ENCODE data around the gene CLDN6.
"Not testable (repeated sequence)": the region's sequence is repeated elsewhere in the genome, so short reads cannot be mapped to it uniquely, and the experiment has no call there.

The CLDN6 gene

DNA sequence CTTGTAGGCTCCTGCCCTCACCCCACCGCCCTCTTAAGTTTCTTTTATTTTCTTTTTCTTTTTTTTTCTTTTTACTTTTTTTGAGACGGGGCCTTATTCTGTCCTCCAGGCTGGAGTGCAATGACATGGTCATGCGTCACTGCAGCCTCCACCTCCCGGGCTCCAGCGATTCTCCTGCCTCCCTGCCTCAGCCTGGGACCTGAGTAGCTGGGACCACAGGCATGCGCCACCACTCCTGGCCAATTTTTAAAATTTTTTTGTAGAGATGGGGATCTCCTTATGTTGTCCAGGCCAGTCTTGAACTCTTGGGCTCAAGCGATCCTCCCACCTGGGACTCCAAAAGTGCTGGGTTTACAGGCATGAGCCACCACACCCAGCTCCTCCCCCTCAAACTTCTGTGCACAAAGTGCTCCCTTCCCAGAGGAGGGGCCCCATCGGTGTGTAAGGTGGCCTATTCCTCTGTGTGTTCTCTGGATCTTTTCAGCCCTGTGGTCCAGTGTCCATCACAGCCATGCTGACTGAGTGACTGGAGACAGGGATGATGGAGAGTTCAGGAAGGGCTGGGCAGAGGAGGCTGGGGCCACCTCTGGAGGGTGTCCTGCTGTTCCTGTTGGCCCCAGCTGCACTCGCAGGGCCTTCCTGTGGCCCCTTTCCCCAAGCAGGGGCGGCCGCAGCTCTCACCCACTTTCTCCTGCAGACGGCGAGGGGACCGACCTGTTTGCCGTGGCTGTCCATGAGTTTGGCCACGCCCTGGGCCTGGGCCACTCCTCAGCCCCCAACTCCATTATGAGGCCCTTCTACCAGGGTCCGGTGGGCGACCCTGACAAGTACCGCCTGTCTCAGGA lies 38.6 kb upstream of the CLDN6 start:
- no peak for DNase-seq
- Mint-ChIP-seq H3K9me3 (no peaks in the 10 kb centered on the region), H3K27ac (peak overlapping the region; percentile 76 to 78), H3K4me1 (peaks cover 73% of the 10 kb centered on the region), H3K4me3 (peak overlapping the region; percentile 82 to 88), H3K27me3 (no peaks in the 10 kb centered on the region)
- no peak for ATAC-seq

DNA sequence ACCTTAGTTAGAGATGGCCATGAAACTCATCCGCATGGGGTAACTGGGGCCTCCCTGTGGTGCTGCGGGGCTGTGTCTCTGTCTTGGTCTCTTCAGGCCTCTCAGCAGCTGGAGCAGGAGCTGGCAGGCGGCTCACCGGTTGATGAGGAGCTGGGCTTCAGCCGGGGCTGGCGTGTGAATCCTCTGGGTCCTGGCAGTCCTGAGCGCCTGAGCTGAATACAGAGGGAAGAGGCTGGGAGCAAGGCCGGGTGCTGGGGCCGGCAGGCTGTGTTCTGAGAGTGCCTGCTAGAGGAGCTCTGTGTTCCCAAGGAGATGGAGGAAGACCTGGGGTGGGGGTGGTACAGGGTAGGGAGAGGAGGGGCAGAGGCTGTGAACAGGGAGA lies 37.7 kb upstream of the CLDN6 start:
- not testable (repeated sequence) for H3K27me3 Mint-ChIP-seq, DNase-seq, ATAC-seq, H3K9me3 Mint-ChIP-seq
- peaks cover 75% of the 10 kb centered on the region for H3K4me1 Mint-ChIP-seq
- peak overlapping the region; percentile 61 to 71 for H3K4me3 Mint-ChIP-seq
- peak overlapping the region in 1 of 2 donors; percentile 90 for H3K27ac Mint-ChIP-seq

DNA sequence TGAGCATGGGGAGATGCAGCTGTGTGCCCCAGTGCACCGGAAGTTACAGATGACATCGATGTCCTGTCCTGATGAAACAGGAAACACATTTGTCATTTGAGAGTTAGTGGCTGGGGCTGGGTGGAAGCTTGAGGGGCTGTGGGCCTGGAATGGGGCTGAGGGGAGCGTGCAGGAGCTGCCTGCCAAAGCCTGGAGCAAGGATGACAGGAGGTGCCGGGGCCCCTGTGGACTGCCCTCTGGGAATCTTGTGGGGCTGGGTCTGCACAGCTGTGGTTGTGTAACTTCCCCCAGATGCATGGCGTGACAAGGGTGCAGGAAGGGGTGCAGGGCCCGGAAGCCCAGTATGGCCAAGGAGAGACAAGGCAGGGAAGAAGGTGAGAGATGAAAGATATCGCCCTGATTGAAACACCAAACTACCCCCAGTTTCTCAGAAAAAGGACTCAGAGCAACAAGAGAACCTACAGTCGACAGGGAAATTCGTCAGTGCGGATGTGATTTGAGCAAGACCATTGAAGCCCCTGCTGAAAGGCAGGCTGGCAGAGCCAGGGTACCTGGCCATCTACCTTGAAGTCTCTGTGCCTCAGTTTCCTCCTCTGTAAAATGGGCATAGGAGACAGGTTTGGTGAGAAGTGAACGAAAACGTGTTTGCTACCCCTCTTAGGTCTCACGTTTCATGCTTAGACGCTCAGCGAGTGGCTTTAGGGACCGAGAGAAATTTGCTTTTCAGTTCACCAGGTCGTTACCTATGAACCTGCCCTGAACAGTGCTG lies 37.2 kb upstream of the CLDN6 start:
- Mint-ChIP-seq H3K4me1 (peaks cover 71% of the 10 kb centered on the region), H3K9me3 (no peaks in the 10 kb centered on the region), H3K27me3 (no peaks in the 10 kb centered on the region), H3K4me3 (peak overlapping the region; percentile 61 to 71), H3K27ac (peak overlapping the region; percentile 89 to 90)
- DNase-seq (peak in 1 of 2 donors; percentile 56), ATAC-seq (peak; percentile 29)

DNA sequence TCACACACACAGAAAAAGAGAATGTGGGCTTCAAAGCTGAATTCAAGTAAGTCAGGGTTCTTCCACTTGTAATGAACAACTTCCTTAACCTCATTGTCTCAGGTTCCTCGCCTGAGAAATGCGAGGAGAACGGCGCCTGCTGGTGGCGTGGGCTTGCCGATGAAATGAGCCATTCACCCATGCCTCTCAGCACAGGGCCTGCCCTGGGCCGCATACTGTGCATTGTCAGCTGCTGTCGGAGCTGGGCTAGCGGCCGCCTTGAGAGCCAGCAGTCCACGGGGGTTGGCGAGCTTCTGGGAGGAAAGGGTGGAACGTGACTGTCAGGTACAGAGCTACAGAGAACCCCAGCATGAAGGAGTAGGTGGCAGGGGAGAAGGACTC lies 35.3 kb upstream of the CLDN6 start:
- peak; percentile 21 for ATAC-seq
- peak overlapping the region in 1 of 2 donors; percentile 89 for H3K27ac Mint-ChIP-seq
- not testable (repeated sequence) for H3K9me3 Mint-ChIP-seq, H3K27me3 Mint-ChIP-seq, DNase-seq, H3K4me3 Mint-ChIP-seq
- H3K4me1 Mint-ChIP-seq = peaks cover 71% of the 10 kb centered on the region

- DNase-seq, H3K9me3 Mint-ChIP-seq, H3K4me3 Mint-ChIP-seq: not testable (repeated sequence)
- Mint-ChIP-seq H3K4me1 (peaks cover 75% of the 10 kb centered on the region), H3K27me3 (peaks cover 16% of the 10 kb centered on the region), H3K27ac (peak overlapping the region in 1 of 2 donors; percentile 85)
- peak; percentile 61 for ATAC-seq
These were observed 34.8 kb upstream of the CLDN6 start for GRCh38 chr16:3052571-3053329.

DNA sequence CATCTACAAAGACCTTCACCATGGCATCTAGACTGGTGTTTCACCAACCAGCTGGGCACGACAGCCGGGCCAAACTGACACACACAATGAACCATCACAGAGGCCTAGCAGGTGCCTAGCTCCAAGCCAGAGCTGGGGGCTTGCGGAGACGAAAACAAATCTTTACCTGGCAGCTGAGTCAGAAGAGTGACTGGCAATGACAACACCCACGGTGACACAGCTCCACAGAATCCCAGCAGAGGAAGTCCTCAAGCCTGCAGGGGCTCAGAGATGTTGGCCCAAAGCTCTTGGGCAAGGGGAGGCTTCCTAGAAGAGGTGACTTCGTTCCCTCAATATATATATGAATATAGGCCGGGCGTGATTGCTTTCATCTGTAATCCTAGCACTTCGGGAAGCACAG lies 33.5 kb upstream of the CLDN6 start:
- H3K4me1 Mint-ChIP-seq = peaks cover 68% of the 10 kb centered on the region
- DNase-seq (no peak), ATAC-seq (no peak)
- no peaks in the 10 kb centered on the region for H3K9me3 Mint-ChIP-seq
- H3K4me3 Mint-ChIP-seq = no peak overlapping the region
- no peak overlapping the region for H3K27ac Mint-ChIP-seq
- peaks cover 28% of the 10 kb centered on the region for H3K27me3 Mint-ChIP-seq

GRCh38 chr16:3051009-3051408 lies 33.0 kb upstream of the CLDN6 start:
- Mint-ChIP-seq H3K27ac (no peak overlapping the region), H3K27me3 (peaks cover 28% of the 10 kb centered on the region), H3K4me1 (peaks cover 65% of the 10 kb centered on the region), H3K9me3 (no peaks in the 10 kb centered on the region), H3K4me3 (no peak overlapping the region)
- ATAC-seq = no peak
- DNase-seq = no peak

DNA sequence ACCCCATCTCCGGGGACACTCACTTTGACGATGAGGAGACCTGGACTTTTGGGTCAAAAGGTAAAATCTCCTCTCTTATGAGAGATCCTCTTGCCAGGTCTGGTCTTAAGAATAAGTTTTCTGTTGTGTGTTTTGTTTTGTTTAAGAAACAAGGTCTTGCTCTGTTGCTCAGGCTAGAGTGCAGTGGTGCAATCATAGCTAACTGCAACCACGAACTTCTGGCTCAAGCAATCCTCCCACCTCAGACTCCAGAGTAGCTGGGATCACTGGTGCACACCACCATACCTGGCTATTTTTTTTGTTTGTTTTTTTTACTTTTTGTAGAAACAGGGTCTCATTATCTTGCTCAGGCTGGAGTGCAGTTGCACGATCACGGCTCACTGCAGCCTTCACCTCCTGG lies 32.5 kb upstream of the CLDN6 start:
- ATAC-seq (no peak), DNase-seq (no peak)
- H3K4me1 Mint-ChIP-seq = peaks cover 65% of the 10 kb centered on the region
- H3K27ac Mint-ChIP-seq = peak overlapping the region in 1 of 2 donors; percentile 35
- no peak overlapping the region for H3K4me3 Mint-ChIP-seq
- peaks cover 33% of the 10 kb centered on the region for H3K27me3 Mint-ChIP-seq
- H3K9me3 Mint-ChIP-seq = no peaks in the 10 kb centered on the region

- ATAC-seq (no peak), DNase-seq (no peak)
- no peak overlapping the region for H3K4me3 Mint-ChIP-seq
- peaks cover 38% of the 10 kb centered on the region for H3K27me3 Mint-ChIP-seq
- no peak overlapping the region for H3K27ac Mint-ChIP-seq
- H3K9me3 Mint-ChIP-seq = no peaks in the 10 kb centered on the region
- peaks cover 65% of the 10 kb centered on the region for H3K4me1 Mint-ChIP-seq
These were observed 32.0 kb upstream of the CLDN6 start for GRCh38 chr16:3049921-3050481.

GRCh38 chr16:3047387-3047720 lies 29.4 kb upstream of the CLDN6 start:
- Mint-ChIP-seq H3K4me3 (peak overlapping the region in 1 of 2 donors; percentile 40), H3K4me1 (peaks cover 51% of the 10 kb centered on the region), H3K27ac (no peak overlapping the region), H3K27me3 (peaks cover 64% of the 10 kb centered on the region), H3K9me3 (no peaks in the 10 kb centered on the region)
- DNase-seq = no peak
- ATAC-seq = peak; percentile 20

DNA sequence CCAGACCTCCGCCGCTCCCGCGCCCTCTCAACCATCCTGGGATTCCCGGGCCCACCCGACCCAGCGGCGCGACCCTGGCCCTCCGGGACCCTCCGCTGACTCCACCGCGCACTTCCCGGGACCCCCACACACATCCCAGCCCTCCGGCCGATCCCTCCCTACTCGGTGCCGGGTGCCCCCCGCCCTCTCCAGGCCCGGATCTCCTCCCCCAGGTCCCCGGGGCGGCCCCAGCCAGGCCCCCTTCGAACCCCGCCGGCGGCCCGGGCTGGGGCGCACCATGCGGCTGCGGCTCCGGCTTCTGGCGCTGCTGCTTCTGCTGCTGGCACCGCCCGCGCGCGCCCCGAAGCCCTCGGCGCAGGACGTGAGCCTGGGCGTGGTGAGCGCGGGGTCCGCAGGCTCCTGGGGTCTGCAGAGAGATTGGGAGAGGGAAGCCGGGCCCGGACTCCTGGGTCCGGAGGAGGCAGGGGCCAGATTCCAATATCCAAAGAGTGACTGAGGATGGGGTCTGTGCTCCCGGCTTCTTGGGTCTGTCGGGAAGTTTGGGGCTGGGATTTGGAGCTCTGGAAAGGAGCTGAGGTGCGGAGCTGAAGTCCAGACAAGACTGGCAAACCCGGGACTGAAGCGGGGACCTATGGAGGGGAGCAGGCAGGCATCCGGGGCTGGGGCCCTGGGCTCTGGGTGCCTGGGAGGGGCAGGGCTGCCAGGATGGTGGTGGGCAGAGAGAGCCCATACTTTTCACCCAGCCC lies 28.8 kb upstream of the CLDN6 start:
- Mint-ChIP-seq H3K4me3 (peak overlapping the region; percentile 37 to 40), H3K9me3 (no peaks in the 10 kb centered on the region), H3K27ac (peak overlapping the region in 1 of 2 donors; percentile 82), H3K27me3 (peaks cover 70% of the 10 kb centered on the region), H3K4me1 (peaks cover 47% of the 10 kb centered on the region)
- ATAC-seq = peak; percentile 43
- no peak for DNase-seq

DNA sequence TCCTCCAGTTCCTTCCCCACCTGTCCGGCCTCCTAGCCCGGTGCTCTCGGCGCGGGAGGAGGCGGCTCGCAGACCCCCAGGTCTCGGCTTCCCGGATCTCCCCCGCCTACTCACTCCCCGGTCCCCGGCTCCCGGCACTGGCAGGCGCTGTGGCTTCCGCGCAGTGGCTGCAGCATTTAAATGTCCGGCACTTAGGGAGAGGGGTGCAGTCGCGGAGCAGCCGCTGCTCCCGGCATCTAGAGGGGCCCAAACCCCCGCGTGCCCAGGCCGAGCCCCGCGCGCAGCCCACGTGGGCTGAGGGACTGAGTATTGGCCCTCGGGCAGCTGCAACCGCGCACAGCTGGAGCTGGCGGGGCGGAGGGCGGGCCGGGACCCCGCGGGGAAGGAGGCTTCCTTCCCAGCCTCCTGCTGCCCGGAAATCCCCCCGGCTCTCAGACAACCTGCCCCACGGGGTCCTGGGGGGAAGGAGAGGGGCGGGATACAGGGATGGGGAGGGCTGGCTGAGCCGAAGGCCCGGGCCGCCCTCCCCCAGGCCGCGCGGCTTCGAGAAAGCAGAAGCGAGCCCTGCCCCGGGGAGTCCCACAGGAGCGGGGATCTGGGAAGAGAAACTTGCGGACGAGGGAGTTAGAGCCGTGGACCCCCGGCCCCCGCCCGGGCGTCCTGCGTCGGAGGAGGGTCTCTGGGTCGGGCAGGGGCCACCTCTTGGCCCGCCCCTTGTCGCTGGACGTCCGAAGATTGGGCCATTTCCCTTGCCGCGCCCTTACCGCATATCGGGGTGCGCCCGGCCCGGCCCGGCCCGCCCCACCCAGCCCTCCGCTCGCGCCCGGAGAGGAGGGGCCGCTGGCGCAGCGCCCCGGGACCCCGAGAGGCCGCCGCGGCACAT lies 28.0 kb upstream of the CLDN6 start, which contains the start of gene MMP25:
TSS of gene MMP25 (plus strand) at position 804 of the 883 bp plus-strand sequence. CDS start 357 bp downstream, outside the sequence.
- DNase-seq (peak in 1 of 2 donors; percentile 32), ATAC-seq (peak; percentile 62)
- Mint-ChIP-seq H3K27me3 (peaks cover 76% of the 10 kb centered on the region), H3K4me1 (peaks cover 41% of the 10 kb centered on the region), H3K4me3 (peak within 1 kb of the TSS; percentile 81 to 85), H3K9me3 (no peaks in the 10 kb centered on the region), H3K27ac (peak within 1 kb of the TSS in 1 of 2 donors; percentile 82)

DNA sequence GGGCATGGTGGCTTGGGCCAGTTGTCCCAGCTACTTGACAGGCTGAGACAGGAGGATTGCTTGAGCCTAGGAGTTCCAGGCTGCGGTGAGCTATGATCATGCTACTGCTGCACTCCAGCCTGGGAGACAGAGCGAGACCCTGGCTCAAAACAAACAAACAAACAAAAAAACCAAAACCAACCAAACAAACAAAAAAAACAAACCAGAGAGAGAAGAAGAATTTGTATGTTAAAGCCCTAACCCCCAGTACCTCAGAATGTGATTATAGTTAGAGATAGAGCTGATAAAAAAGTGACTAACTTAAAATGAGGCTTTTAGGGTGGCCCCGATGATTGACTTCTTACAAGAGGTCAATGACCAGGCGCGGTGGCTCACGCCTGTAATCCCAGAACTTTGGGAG lies 26.7 kb upstream of the CLDN6 start:
- H3K27ac Mint-ChIP-seq = peak overlapping the region in 1 of 2 donors; percentile 46
- peaks cover 36% of the 10 kb centered on the region for H3K4me1 Mint-ChIP-seq
- no peaks in the 10 kb centered on the region for H3K9me3 Mint-ChIP-seq
- no peak for DNase-seq
- H3K4me3 Mint-ChIP-seq = peak overlapping the region; percentile 81 to 85
- peaks cover 89% of the 10 kb centered on the region for H3K27me3 Mint-ChIP-seq
- no peak for ATAC-seq

DNA sequence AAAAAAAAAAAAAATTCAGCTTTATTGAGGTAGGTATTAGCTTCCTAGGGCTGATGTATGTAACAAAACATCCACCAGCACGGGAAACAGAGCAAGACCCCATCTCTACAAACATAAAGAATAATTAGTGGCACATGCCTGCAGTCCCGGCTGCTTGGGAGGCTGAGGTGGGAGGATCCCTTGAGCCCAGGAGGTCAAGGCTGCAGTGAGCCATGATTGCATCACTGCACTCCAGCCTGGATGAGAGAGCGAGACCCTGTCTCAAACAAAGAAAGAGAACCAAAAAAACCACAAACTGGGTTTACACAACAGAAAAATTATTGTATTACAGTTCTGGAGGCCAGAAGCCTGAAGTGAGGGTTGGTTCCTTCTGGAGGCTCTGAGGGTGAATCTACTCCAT lies 24.4 kb upstream of the CLDN6 start:
- no peak overlapping the region for H3K4me3 Mint-ChIP-seq
- no peak overlapping the region for H3K27ac Mint-ChIP-seq
- H3K27me3 Mint-ChIP-seq = peaks cover 93% of the 10 kb centered on the region
- DNase-seq (no peak), ATAC-seq (no peak)
- peaks cover 25% of the 10 kb centered on the region for H3K4me1 Mint-ChIP-seq
- no peaks in the 10 kb centered on the region for H3K9me3 Mint-ChIP-seq
